ENCODE data around the gene NKPD1. TPM values are rescaled to one million over a fixed set of nuclear protein-coding genes. Genes with fewer than 3 reads are reported as not detected.

NKPD1 gene
- total RNA-seq, result under 1 TPM; 0.24 to 0.35 TPM

GRCh38 chr19:45160870-45161737, at the start of gene NKPD1:
NKPD1 (minus strand) TSS chr19:45160982; CDS start chr19:45160150, 832 bp downstream.

GRCh38 chr19:45178262-45179071, 17.7 kb upstream of the NKPD1 start, which contains the start of gene BLOC1S3:
BLOC1S3 (plus strand) TSS chr19:45178784; CDS start chr19:45179297, 513 bp downstream.

GRCh38 chr19:45177817-45178261, 17.1 kb upstream of the NKPD1 start, which contains the start of gene TRAPPC6A:
TRAPPC6A (minus strand) TSS chr19:45178237; CDS start chr19:45178218, 19 bp downstream.

Other genes with a start within 250 kb of the NKPD1 start
- under 1 TPM; 0.58 to 0.81 TPM for gene APOC1, start 246.4 kb downstream of the NKPD1 start, total RNA-seq
- gene APOC4, start 218.7 kb downstream of the NKPD1 start, total RNA-seq, result not detected
- gene APOC2, start 214.9 kb downstream of the NKPD1 start, total RNA-seq, result not detected
- gene CLPTM1, start 205.6 kb downstream of the NKPD1 start, total RNA-seq, result 10 to 100 TPM; 64.0 to 65.0 TPM
- gene RELB, start 159.5 kb downstream of the NKPD1 start, total RNA-seq, result 10 to 100 TPM; 28.5 to 28.9 TPM
- 100 to 1,000 TPM in 1 of 2 experiments, 10 to 100 TPM in 1; 94.6 to 107 TPM for gene CLASRP, start 121.9 kb downstream of the NKPD1 start, total RNA-seq
- 1 to 10 TPM; 3.1 to 3.8 TPM for gene ZNF296, start 84.5 kb downstream of the NKPD1 start, total RNA-seq
- 10 to 100 TPM; 23.5 to 23.8 TPM for gene GEMIN7, start 81.7 kb downstream of the NKPD1 start, total RNA-seq
- 10 to 100 TPM; 21.2 to 21.6 TPM for gene PPP1R37, start 67.8 kb downstream of the NKPD1 start, total RNA-seq
- 100 to 1,000 TPM in 1 of 2 experiments, 10 to 100 TPM in 1; 97.9 to 102 TPM for gene TRAPPC6A, start 17.3 kb upstream of the NKPD1 start, total RNA-seq
- gene BLOC1S3, start 17.8 kb upstream of the NKPD1 start, total RNA-seq, result 10 to 100 TPM; 16.7 to 18.7 TPM
- not detected for gene EXOC3L2, start 84.4 kb upstream of the NKPD1 start, total RNA-seq
- 10 to 100 TPM; 22.1 to 25.2 TPM for gene MARK4, start 90.3 kb upstream of the NKPD1 start, total RNA-seq
- gene CKM, start 161.9 kb upstream of the NKPD1 start, total RNA-seq, result not detected
- gene KLC3, start 179.8 kb upstream of the NKPD1 start, total RNA-seq, result not detected
- 10 to 100 TPM; 22.9 to 24.5 TPM for gene ERCC2, start 209.6 kb upstream of the NKPD1 start, total RNA-seq
- 10 to 100 TPM; 18.1 to 24.4 TPM for gene PPP1R13L, start 244.1 kb upstream of the NKPD1 start, total RNA-seq
- 1 to 10 TPM; 6.2 to 6.7 TPM for gene POLR1G, start 245.7 kb upstream of the NKPD1 start, total RNA-seq

Measured in activated naive CD4-positive, alpha-beta T cell treated with anti-CD3 and anti-CD28 coated beads, Interleukin-2, amount 10 ng/mL, durations not matched to agents 5 hours and 36 hours (primary cell).